HepG2 (cell line): Measurements from ENCODE around the gene PCSK7. TPM values are rescaled to one million over a fixed set of nuclear protein-coding genes. Genes with fewer than 3 reads are reported as not detected.
"Not testable (repeated sequence)": the region's sequence is repeated elsewhere in the genome, so short reads cannot be mapped to it uniquely, and the experiment has no call there.

Experiments used
- ATAC-seq: fragments of 200-7000 bp; cut with Tn5 transposase; 3 replicates; pipeline ENCODE4 v1.9.1; 2020; ENCODE audit warnings: mild to moderate bottlenecking, moderate library complexity
- BruUV-seq: library from RNA; stranded (reverse); fragments of 400-500 nt; replicated peaks from 2 replicates; lab custom pipeline; 2021; lab: Mats Ljungman, UMichigan
- CTCF ChIA-PET: fragments of 300-600 bp; formaldehyde crosslinking; extraction: SDS; loops from one replicate; lab custom pipeline; 2021; ENCODE audit warnings: low total read pairs, inconsistent platforms, low intra/inter-chr PET ratio; lab: Yijun Ruan, JAX
- POLR2A ChIA-PET: fragments of 350-600 bp; sonication (Branson Sonifier 250); formaldehyde crosslinking; loops from one replicate; lab custom pipeline; 2020; ENCODE audit warnings: antibody characterized with exemption, inconsistent platforms; lab: Yijun Ruan, JAX
- DNase-seq: peaks from one replicate; pipeline ENCODE4 v3.0.0-alpha.2; 2015; ENCODE audit warnings: low spot score
- FAIRE-seq: peaks from 3 replicates; lab custom pipeline; 2011; peaks lifted over from hg19 to GRCh38; lab: Jason Lieb, UNC
- H2AFZ ChIP-seq: one replicate; pipeline ENCODE4 v1.6.1; 2011; ENCODE audit warnings: low read length, inconsistent platforms
- H3K27ac ChIP-seq: fragments of 300-600 bp; 3 replicates; pipeline ENCODE4 v1.8.0; 2011; ENCODE audit warnings: mixed run types, mild to moderate bottlenecking, mixed read lengths, low read length, inconsistent platforms; ENCODE audit not compliant: insufficient read depth; ENCODE audit errors: extremely low read length
- H3K27me3 ChIP-seq, 2 experiments: fragments of 200-600 bp in 1 of 2; 2 replicates in 1 of 2; 3 replicates in 1 of 2; pipeline versions ENCODE4 v1.6.0 to v1.8.0; 2011; ENCODE audit warnings: low read length in 2 of 2, mild to moderate bottlenecking in 2 of 2, moderate library complexity in 2 of 2, inconsistent platforms in 1 of 2; ENCODE audit not compliant: insufficient read depth in 2 of 2, control insufficient read depth in 1 of 2
- H3K36me3 ChIP-seq, 2 experiments: fragments of 200-600 bp in 1 of 2; replicated peaks in 1 of 2; 2 replicates in 1 of 2; 3 replicates in 1 of 2; pipeline versions ENCODE4 v1.5.1 to v1.8.0; 2011; ENCODE audit warnings: low read length in 2 of 2, inconsistent platforms in 1 of 2; ENCODE audit not compliant: insufficient read depth in 2 of 2, control insufficient read depth in 1 of 2
- H3K4me1 ChIP-seq: 2 replicates; pipeline ENCODE4 v1.5.1; 2012; ENCODE audit warnings: low read length, inconsistent platforms; ENCODE audit not compliant: insufficient read depth
- H3K4me2 ChIP-seq: 2 replicates; pipeline ENCODE4 v1.6.0; 2011; ENCODE audit warnings: low read depth, low read length, inconsistent platforms
- H3K4me3 ChIP-seq, 3 experiments: fragments of 200-600 bp in 1 of 3; sonication (generic), shearing (Covaris generic) in 1 of 3; replicated peaks in 1 of 3; 2 replicates each; pipeline ENCODE4 v1.5.1; 2011 to 2016; ENCODE audit warnings: low read length in 3 of 3, inconsistent platforms in 2 of 3, low read depth in 2 of 3, mild to moderate bottlenecking in 2 of 3, control low read depth in 1 of 3, mixed read lengths in 1 of 3; ENCODE audit not compliant: insufficient read depth in 1 of 3
- H3K79me2 ChIP-seq: one replicate; pipeline ENCODE4 v1.6.1; 2011; ENCODE audit warnings: low read length, inconsistent platforms; ENCODE audit not compliant: insufficient read depth
- H3K9ac ChIP-seq: 2 replicates; pipeline ENCODE4 v1.6.0; 2011; ENCODE audit warnings: mild to moderate bottlenecking, low read depth, low read length, inconsistent platforms; ENCODE audit not compliant: insufficient read depth
- H3K9me3 ChIP-seq: 2 replicates; pipeline ENCODE4 v1.5.1; 2012; ENCODE audit warnings: mild to moderate bottlenecking, low read length
- H4K20me1 ChIP-seq: 2 replicates; pipeline ENCODE4 v1.6.0; 2011; ENCODE audit warnings: inconsistent platforms, mild to moderate bottlenecking, low read length, moderate library complexity; ENCODE audit not compliant: insufficient read depth
- CBX5 ChIP-seq: sonication (generic); formaldehyde crosslinking; IDR thresholded peaks from 2 replicates; pipeline ENCODE4 v1.4.0; 2020; ENCODE audit warnings: missing genetic modification reagents, borderline replicate concordance
- CTCF ChIP-seq: sonication (generic); formaldehyde crosslinking; IDR thresholded peaks from 2 replicates; pipeline ENCODE4 v1.5.0; 2020; ENCODE audit warnings: mild to moderate bottlenecking, missing genetic modification reagents, moderate library complexity
- MATR3 ChIP-seq: sonication (generic); formaldehyde crosslinking; IDR thresholded peaks from 2 replicates; pipeline ENCODE4 v1.4.0; 2020; ENCODE audit warnings: missing genetic modification reagents
- MXI1 ChIP-seq: IDR thresholded peaks from 3 replicates; pipeline ENCODE4 v1.6.1; 2012; ENCODE audit warnings: low read depth, low read length, inconsistent platforms, borderline replicate concordance
- MZF1 ChIP-seq: sonication (generic); formaldehyde crosslinking; IDR thresholded peaks from 2 replicates; pipeline ENCODE4 v1.8.1; 2023; ENCODE audit warnings: mild to moderate bottlenecking, missing genetic modification reagents, borderline replicate concordance
- REPIN1 ChIP-seq: sonication (generic); formaldehyde crosslinking; IDR thresholded peaks from 2 replicates; pipeline ENCODE4 v1.8.0; 2022; ENCODE audit warnings: missing genetic modification reagents, low read depth, mild to moderate bottlenecking, borderline replicate concordance
- RFX5 ChIP-seq: IDR thresholded peaks from 2 replicates; pipeline ENCODE4 v1.6.1; 2011; ENCODE audit warnings: low read depth, low read length, improper control_type of control experiment
- ZBTB8A ChIP-seq: sonication (generic); formaldehyde crosslinking; IDR thresholded peaks from 2 replicates; pipeline ENCODE4 v1.4.0; 2020; ENCODE audit warnings: mild to moderate bottlenecking, low read depth, missing genetic modification reagents, borderline replicate concordance
- ZNF562 ChIP-seq: sonication (generic); formaldehyde crosslinking; IDR thresholded peaks from 2 replicates; pipeline ENCODE4 v1.8.0; 2022; ENCODE audit warnings: missing genetic modification reagents, borderline replicate concordance
- ZNF614 ChIP-seq: IDR thresholded peaks from 2 replicates; pipeline ENCODE4 v1.6.1; 2018; ENCODE audit warnings: missing biosample characterization, missing genetic modification reagents, inconsistent platforms, borderline replicate concordance
- ZNF704 ChIP-seq: sonication (generic); formaldehyde crosslinking; IDR thresholded peaks from 2 replicates; pipeline ENCODE4 v1.8.1; 2023; ENCODE audit warnings: mild to moderate bottlenecking, inconsistent platforms, moderate library complexity, missing genetic modification reagents, borderline replicate concordance
- WGBS: methylation state at CpG from one replicate; pipeline ENCODE4 v1.1.6; 2017; ENCODE audit warnings: low lambda C conversion rate; 5-methylcytosine and 5-hydroxymethylcytosine counted together
- in situ Hi-C: cut with HindIII; loops from 2 replicates; pipeline ENCODE4 v1.10.0; 2017; ENCODE audit warnings: low pct_unique_long_range_greater_than_20kb; ENCODE audit not compliant: extremely low pct_ligation_motif_present
- intact Hi-C: fragments of 100-400 bp; cut with micrococcal nuclease; formaldehyde crosslinking; loops from one replicate; pipeline ENCODE4 v1.10.0; 2022; ENCODE audit not compliant: unreplicated experiment
- polyA plus RNA-seq, 8 experiments: library from polyadenylated mRNA; depleted of rRNA in 3 of 8; stranded (reverse) in 7 of 8; unstranded in 1 of 8; fragments of >200 nt; fragmentation: Illumina TruSeq in 4 of 8; extraction: Trizol in 4 of 8; gene quantifications; 2 replicates each; pipeline versions ENCODE4 v1.2.1 to v1.2.3, GENCODE V29; 2011 to 2016; ENCODE audit warnings: low read depth in 4 of 8, missing spikeins in 1 of 8, mixed read lengths in 1 of 8; ENCODE audit not compliant: insufficient read depth in 1 of 8
- total RNA-seq, 5 experiments: library from RNA; depleted of rRNA; stranded (reverse); fragments of >200 nt; fragmentation: Illumina TruSeq; extraction: Trizol; gene quantifications; 2 replicates each; pipeline ENCODE4 v1.2.3, GENCODE V29; 2016; ENCODE audit warnings: low read depth in 1 of 5
- TF ChIP-seq, protein P1 (sequence below): sonication (generic); formaldehyde crosslinking; IDR thresholded peaks from 2 replicates; pipeline ENCODE4 v1.4.0; 2020; ENCODE audit warnings: mild to moderate bottlenecking, missing genetic modification reagents

Gene PCSK7
- total and polyA plus RNA-seq, 2 of the 13 experiments (the other 11 are each of a cell fraction or from before 2014, with no cell fraction given): 13.4 to 13.8 TPM

DNA sequence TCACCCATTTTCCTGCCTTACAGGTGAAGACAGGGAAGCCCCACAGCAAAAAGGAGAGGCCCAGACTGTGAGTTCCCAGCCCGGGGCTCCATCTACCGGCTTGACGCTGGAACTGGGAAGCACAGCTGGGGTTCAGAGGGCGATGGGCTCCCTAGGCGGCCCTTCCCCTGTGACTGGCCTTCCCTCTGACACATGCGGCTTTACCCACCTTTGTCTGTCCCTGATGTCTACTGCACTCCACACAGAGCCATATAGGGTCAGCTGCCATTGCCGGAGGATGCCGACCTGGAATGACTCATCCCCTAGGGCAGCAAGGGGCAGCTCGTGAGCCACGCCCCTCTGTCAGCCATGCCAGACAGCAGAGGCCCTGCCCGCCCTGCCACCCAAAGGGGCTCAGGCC is 25.0 kb downstream of the PCSK7 start (continued):
- TF ChIP-seq CTCF: peak; percentile 43

- FAIRE-seq, H3K79me2 ChIP-seq, DNase-seq, H3K4me1 ChIP-seq, H3K9ac ChIP-seq, H3K27ac ChIP-seq, H3K27me3 ChIP-seq, H4K20me1 ChIP-seq, H3K36me3 ChIP-seq, H2AFZ ChIP-seq, BruUV-seq, CTCF ChIA-PET, H3K9me3 ChIP-seq, POLR2A ChIA-PET: not testable (repeated sequence)
- intact Hi-C loops (loop anchor here (5.0 kb wide), 1 partner anchor 74 kb away; no protein-coding TSS in a partner anchor), in situ Hi-C loops (loop anchor here (5.0 kb wide), 1 partner anchor 74 kb away; no protein-coding TSS in a partner anchor)
- 64% methylated on average over 7 of the region's 8 CpGs for whole genome bisulfite sequencing
- H3K4me2 ChIP-seq: peak overlapping the region; percentile 53; the same call in 1 of the 2 replicates
- peak; percentile 15 for ATAC-seq
- H3K4me3 ChIP-seq: peak overlapping the region in 2 of 3 experiments; percentile 12 to 30; a peak in 2 of 6 replicates
Observed at GRCh38 chr11:117206111-117206510, 25.8 kb downstream of the PCSK7 start.

DNA sequence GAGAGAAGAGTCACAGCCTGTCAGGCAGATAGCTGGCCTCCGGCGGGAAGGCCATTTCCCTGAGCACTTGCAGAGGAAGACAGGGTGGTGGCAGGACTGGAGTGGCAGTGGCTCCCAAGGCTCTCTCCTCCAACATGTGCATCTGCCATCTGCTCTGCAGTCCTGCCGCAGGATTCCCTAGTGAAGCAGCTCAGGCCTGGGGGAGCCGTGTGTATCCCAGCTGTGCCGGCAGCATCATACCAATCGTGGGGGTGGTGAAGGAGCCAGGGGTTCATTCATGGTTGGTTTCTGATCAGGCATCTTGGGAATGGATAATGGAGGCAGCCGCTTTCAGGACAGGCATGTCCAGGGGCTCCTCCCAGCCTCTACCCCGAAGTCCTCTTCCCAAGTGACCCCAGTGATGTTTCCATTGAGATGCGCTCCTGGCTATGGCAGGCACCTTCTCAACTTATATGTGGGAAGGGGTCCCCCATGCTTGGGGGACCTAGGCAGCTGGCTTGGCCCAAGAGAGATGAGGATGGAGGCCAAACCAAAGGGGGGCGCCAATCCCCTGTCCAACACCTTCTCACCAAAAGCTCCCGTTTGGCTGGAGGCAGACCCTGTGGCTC is 26.6 kb downstream of the PCSK7 start:
- ChIA-PET CTCF (no interaction called here), POLR2A (no interaction called here)
- Histone ChIP-seq H3K4me3 (no peak overlapping the region), H2AFZ (no peak overlapping the region), H4K20me1 (no peaks in the 10 kb centered on the region), H3K27me3 (no peaks in the 10 kb centered on the region), H3K36me3 (peaks cover 0 to 3% of the 10 kb centered on the region in 2 experiments; a peak in 1 of 5 replicates), H3K9ac (no peak overlapping the region), H3K4me2 (no peak overlapping the region), H3K27ac (no peak overlapping the region), H3K4me1 (no peaks in the 10 kb centered on the region), H3K79me2 (no peaks in the 10 kb centered on the region), H3K9me3 (no peaks in the 10 kb centered on the region)
- 98% methylated on average over 6 of the region's 11 CpGs for WGBS
- no peak for ATAC-seq
- no TSS peak for BruUV-seq
- TF ChIP-seq RFX5: no peak
- TF ChIP-seq MXI1: no peak
- TF ChIP-seq MATR3 (CRISPR knock-in tag): no peak
- no peak for TF ChIP-seq MZF1
- no peak for TF ChIP-seq ZNF614
- TF ChIP-seq, protein P1, sequence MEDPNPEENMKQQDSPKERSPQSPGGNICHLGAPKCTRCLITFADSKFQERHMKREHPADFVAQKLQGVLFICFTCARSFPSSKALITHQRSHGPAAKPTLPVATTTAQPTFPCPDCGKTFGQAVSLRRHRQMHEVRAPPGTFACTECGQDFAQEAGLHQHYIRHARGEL (CRISPR knock-in tag): no peak
- TF ChIP-seq REPIN1 (CRISPR knock-in tag): no peak
- no peak for TF ChIP-seq ZNF704 (CRISPR knock-in tag)
- no peak for TF ChIP-seq CBX5 (CRISPR knock-in tag)
- TF ChIP-seq ZNF562 (CRISPR knock-in tag): no peak
- no peak for TF ChIP-seq ZBTB8A (CRISPR knock-in tag)
- DNase-seq: no peak
- intact Hi-C loops (loop anchor here (5.0 kb wide), 1 partner anchor 73 kb away; no protein-coding TSS in a partner anchor), in situ Hi-C loops (loop anchor here (5.0 kb wide), 1 partner anchor 73 kb away; no protein-coding TSS in a partner anchor)
- peak; percentile 64 for FAIRE-seq
